ENCODE data around the gene UBE2L3.
A peak's percentile ranks its signal among the peaks of the same experiment; 100 is the strongest.
"Not testable (repeated sequence)": the region's sequence is repeated elsewhere in the genome, so short reads cannot be mapped to it uniquely, and the experiment has no call there.

Gene UBE2L3

DNA sequence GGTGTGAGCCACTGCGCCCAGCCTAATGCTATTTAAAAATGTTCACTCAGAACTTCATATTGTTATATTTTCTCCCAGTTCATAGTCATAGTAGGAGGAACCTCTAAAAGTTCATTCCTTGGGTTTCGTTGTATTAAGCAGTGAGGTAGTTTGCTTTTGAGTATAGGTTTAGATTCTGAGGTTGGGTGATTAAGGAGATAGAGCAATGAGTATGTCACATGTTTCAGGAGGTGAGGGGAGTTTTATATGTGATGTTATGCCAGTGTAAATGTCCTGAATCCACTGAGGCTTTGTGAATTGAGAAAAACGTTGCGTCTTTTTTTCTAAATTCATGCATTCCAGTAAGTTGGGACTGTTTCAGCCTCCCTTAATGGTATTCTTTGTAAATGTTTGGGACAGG is 4.2 kb downstream of the UBE2L3 start:
- no peak for DNase-seq (ENCODE audit: low spot score)

- no peak for DNase-seq (ENCODE audit: low spot score)
These were observed 5.8 kb downstream of the UBE2L3 start for GRCh38 chr22:21573293-21573734.

GRCh38 chr22:21573750-21574494 is 6.4 kb downstream of the UBE2L3 start:
- DNase-seq (ENCODE audit: low spot score), result no peak

DNA sequence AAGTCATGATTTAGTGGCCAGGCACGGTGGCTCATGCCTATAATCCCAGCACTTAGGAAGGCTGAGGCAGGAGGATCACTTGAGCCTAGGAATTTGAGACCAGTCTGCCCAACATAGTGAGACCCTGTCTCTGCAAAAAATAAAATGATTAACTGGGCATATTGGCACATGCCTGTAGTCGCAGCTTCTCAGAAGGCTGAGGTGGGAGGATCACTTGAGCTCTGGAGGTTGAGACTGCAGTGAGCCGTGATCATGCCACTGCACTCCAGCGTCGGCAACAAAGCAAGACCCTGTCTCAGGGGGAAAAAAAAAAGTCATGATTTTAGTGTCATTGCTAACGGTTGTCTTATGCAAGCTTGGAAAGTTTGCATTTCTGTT is 11.9 kb downstream of the UBE2L3 start:
- DNase-seq (ENCODE audit: low spot score), result no peak

- not testable (repeated sequence) for DNase-seq (ENCODE audit: low spot score)
These were observed 13.1 kb downstream of the UBE2L3 start for GRCh38 chr22:21580623-21581007.

DNA sequence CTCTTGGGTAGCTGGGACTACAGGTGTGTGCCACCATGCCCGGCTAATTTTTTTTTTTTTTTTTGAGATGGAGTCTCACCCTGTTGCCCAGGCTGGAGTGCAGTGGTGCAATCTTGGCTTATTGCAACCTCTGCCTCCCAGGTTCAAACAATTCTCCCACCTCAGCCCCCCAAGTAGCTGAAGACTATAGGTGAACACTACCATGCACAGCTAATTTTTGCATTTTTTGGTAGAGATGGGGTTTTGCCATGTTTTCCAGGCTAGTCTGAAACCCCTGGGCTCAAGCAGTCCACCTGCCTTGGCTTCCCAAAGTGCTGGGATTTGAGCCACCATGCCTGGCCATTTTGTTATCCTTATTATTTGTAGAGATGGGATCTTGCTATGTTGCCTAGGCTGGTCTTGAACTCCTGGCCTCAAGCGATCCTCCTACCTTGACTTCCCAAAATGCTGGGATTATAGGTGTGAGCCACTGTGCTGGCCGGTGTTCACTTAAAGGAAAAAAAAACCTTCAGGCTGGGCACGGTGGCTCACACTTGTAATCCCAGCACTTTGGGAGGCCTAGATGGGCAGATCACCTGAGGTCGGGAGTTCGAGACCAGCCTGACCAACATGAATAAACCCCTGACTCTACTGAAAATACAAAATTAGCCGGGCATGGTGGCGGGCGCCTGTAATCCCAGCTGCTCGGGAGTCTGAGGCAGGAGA is 13.6 kb downstream of the UBE2L3 start:
- not testable (repeated sequence) for DNase-seq (ENCODE audit: low spot score)

- DNase-seq (ENCODE audit: low spot score), result no peak
These were observed 15.6 kb downstream of the UBE2L3 start for GRCh38 chr22:21582801-21583740.

GRCh38 chr22:21585389-21585788 is 17.9 kb downstream of the UBE2L3 start:
- no peak for DNase-seq (ENCODE audit: low spot score)

- peak; percentile 86 for DNase-seq (ENCODE audit: low spot score)
These were observed 20.5 kb downstream of the UBE2L3 start for GRCh38 chr22:21587803-21588611.

- no peak for DNase-seq (ENCODE audit: low spot score)
These were observed 21.9 kb downstream of the UBE2L3 start for GRCh38 chr22:21589396-21589795.

GRCh38 chr22:21590809-21591641 is 23.5 kb downstream of the UBE2L3 start:
- DNase-seq (ENCODE audit: low spot score), result peak; percentile 54

- no peak for DNase-seq (ENCODE audit: low spot score)
These were observed 24.2 kb downstream of the UBE2L3 start for GRCh38 chr22:21591695-21592094.

GRCh38 chr22:21592422-21592821 is 24.9 kb downstream of the UBE2L3 start:
- no peak for DNase-seq (ENCODE audit: low spot score)

- DNase-seq (ENCODE audit: low spot score), result no peak
These were observed 26.1 kb downstream of the UBE2L3 start for GRCh38 chr22:21593406-21594232.

- DNase-seq (ENCODE audit: low spot score), result peak; percentile 49
These were observed 27.4 kb downstream of the UBE2L3 start for GRCh38 chr22:21594865-21595452.

GRCh38 chr22:21596356-21597135 is 29.0 kb downstream of the UBE2L3 start:
- DNase-seq (ENCODE audit: low spot score), result not testable (repeated sequence)

GRCh38 chr22:21598302-21598701 is 30.8 kb downstream of the UBE2L3 start:
- no peak for DNase-seq (ENCODE audit: low spot score)

Measured in Ammon's horn (tissue), 1 donor.